Measurements from ENCODE around the gene TRIO. TPM values are rescaled to one million over a fixed set of nuclear protein-coding genes. Genes with fewer than 3 reads are reported as not detected.

Gene TRIO
- total and polyA plus RNA-seq, 2 donors (not counting 1 experiment from before 2014, with no cell fraction given): 134 to 281 TPM

DNA sequence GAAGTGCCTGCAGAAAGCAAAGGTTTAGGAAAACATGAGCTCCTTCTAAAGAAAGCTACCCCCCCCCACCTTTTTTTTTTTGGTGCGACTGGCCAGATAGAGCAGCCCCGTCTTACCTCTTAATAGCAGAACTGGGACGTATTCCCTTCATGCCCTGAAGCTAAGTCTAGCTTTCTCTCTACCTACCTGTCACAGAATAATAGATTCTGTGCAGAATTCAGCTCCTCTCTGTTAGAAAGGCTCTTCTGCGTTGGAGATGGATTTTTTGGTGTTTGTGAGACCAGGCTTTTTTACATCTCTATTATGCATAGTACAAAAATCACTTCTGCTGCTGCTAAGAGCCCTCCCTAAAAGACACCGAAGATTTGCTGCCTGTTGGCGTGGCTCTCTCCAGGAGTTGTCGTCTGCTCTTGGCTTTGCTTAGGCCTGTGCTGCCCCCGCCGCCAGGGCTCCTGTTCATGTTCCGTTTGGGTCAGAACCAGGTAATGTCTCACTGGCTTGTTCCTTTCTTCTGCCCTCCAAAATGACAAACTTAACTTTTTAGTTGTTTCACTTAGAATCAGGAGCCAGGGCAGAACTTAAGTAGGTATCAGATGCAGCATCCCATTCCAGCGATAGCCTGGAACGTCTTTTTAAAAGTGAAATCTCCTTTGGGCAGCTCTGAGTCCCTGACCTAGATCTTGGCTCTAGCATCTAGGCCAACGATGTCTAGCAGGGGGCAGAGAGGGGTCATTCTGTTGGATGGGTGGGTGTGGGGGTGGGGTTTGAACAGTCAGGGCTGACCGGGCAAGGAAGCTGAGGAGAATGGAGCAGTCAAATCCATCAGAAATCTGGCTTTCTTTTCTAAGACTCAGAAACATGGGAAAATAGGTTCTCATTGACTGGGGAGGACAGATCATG, 2.5 kb downstream of the TRIO start:
- peaks cover 76% of the 10 kb centered on the region for H3K79me2 ChIP-seq (ENCODE audit: control insufficient read depth, insufficient read depth, low read length)
- no peak overlapping the region for H2AFZ ChIP-seq (ENCODE audit: low read length)
- H3K36me3 ChIP-seq (ENCODE audit: control insufficient read depth, insufficient read depth, low read length): peaks cover 9% of the 10 kb centered on the region
- no peaks in the 10 kb centered on the region for H3K27me3 ChIP-seq (ENCODE audit: control insufficient read depth, insufficient read depth, low read length)
- H3K4me2 ChIP-seq (ENCODE audit: extremely low read depth, insufficient read depth, low read length): peak overlapping the region; percentile 87
- TF ChIP-seq, protein P1, sequence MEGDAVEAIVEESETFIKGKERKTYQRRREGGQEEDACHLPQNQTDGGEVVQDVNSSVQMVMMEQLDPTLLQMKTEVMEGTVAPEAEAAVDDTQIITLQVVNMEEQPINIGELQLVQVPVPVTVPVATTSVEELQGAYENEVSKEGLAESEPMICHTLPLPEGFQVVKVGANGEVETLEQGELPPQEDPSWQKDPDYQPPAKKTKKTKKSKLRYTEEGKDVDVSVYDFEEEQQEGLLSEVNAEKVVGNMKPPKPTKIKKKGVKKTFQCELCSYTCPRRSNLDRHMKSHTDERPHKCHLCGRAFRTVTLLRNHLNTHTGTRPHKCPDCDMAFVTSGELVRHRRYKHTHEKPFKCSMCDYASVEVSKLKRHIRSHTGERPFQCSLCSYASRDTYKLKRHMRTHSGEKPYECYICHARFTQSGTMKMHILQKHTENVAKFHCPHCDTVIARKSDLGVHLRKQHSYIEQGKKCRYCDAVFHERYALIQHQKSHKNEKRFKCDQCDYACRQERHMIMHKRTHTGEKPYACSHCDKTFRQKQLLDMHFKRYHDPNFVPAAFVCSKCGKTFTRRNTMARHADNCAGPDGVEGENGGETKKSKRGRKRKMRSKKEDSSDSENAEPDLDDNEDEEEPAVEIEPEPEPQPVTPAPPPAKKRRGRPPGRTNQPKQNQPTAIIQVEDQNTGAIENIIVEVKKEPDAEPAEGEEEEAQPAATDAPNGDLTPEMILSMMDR (conservative IDR thresholded peaks at IDR 0.05 in 1 of 2, IDR thresholded peaks at IDR 0.05 in 1 of 2; ENCODE audit: low read depth in 1 of 2, low read length in 2 of 2): no peak
- TF ChIP-seq EZH2 (IDR thresholded peaks at IDR 0.05; ENCODE audit: low read length, missing control alignments): no peak
- peak overlapping the region; percentile 91 for H3K9ac ChIP-seq (ENCODE audit: insufficient read depth, low read length)
- peaks cover 5% of the 10 kb centered on the region for H4K20me1 ChIP-seq (ENCODE audit: control insufficient read depth, extremely low read depth, insufficient read depth, low read length)
- H3K4me1 ChIP-seq (ENCODE audit: control insufficient read depth, extremely low read depth, insufficient read depth, low read length): peaks cover 22% of the 10 kb centered on the region
- peak overlapping the region; percentile 95 for H3K27ac ChIP-seq (ENCODE audit: insufficient read depth, low read length)
- DNase-seq (ENCODE audit: low read depth in 2 of 2): peak in 1 of 2 donors; percentile 22
- no peaks in the 10 kb centered on the region for H3K9me3 ChIP-seq (ENCODE audit: control insufficient read depth, insufficient read depth, low read depth, low read length)
- peak overlapping the region; percentile 53 to 99 (median 93) for H3K4me3 ChIP-seq (replicated peaks in 1 of 4; ENCODE audit: control extremely low read depth in 1 of 4, insufficient read depth in 1 of 4, low read depth in 3 of 4, low read length in 4 of 4)

DNA sequence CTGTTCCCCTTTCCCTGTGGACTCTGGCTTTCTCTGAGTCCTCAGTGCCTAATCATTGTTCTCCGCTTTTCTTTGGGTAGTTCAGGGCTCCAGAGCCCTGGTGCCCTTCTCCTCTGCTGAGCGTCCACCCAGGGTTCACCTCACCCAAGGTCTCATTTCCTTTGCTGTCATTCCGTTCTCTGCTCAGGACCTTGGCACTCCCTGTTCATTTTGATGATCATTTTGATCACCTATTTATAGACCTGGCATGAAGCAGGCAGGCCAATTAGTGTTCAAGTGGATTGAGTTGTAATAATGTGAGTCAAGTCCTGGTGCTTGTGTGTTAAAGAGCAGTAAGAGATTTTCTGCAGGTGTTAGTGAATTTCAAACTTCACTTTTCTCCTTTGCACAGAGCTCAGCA, 3.6 kb downstream of the TRIO start:
- peaks cover 5% of the 10 kb centered on the region for H4K20me1 ChIP-seq (ENCODE audit: control insufficient read depth, extremely low read depth, insufficient read depth, low read length)
- peak overlapping the region; percentile 23 to 99 (median 93) for H3K4me3 ChIP-seq (replicated peaks in 1 of 4; ENCODE audit: control extremely low read depth in 1 of 4, insufficient read depth in 1 of 4, low read depth in 3 of 4, low read length in 4 of 4)
- H3K9me3 ChIP-seq (ENCODE audit: control insufficient read depth, insufficient read depth, low read depth, low read length): no peaks in the 10 kb centered on the region
- no peaks in the 10 kb centered on the region for H3K27me3 ChIP-seq (ENCODE audit: control insufficient read depth, insufficient read depth, low read length)
- H3K27ac ChIP-seq (ENCODE audit: insufficient read depth, low read length): peak overlapping the region; percentile 3
- no peak overlapping the region for H2AFZ ChIP-seq (ENCODE audit: low read length)
- peaks cover 87% of the 10 kb centered on the region for H3K79me2 ChIP-seq (ENCODE audit: control insufficient read depth, insufficient read depth, low read length)
- TF ChIP-seq EZH2 (IDR thresholded peaks at IDR 0.05; ENCODE audit: low read length, missing control alignments): no peak
- TF ChIP-seq, protein P1 (conservative IDR thresholded peaks at IDR 0.05 in 1 of 2, IDR thresholded peaks at IDR 0.05 in 1 of 2; ENCODE audit: low read depth in 1 of 2, low read length in 2 of 2): no peak
- H3K4me1 ChIP-seq (ENCODE audit: control insufficient read depth, extremely low read depth, insufficient read depth, low read length): peaks cover 22% of the 10 kb centered on the region
- H3K36me3 ChIP-seq (ENCODE audit: control insufficient read depth, insufficient read depth, low read length): peaks cover 9% of the 10 kb centered on the region
- peak in 1 of 2 donors; percentile 50 for DNase-seq (ENCODE audit: low read depth in 2 of 2)
- H3K4me2 ChIP-seq (ENCODE audit: extremely low read depth, insufficient read depth, low read length): peak overlapping the region; percentile 87
- H3K9ac ChIP-seq (ENCODE audit: insufficient read depth, low read length): no peak overlapping the region

DNA sequence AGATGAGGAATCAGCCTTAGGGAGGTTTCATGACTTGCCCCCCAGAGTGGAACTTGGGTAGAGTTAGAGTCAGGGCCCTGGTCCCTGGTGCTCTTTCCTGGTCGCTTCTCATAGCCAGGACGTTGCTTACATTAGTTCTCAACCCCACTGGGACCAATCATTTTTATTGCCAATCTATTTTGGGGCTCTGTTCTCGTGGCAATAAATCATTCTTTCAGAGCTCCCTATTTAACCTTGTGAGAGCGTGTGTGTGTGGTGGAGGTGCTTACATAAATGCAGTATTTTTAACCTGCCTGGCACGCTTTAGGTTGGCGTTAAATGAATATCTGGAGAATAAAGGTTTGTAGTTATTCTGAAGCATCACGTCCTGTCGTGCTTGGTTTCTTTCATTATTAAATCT, 4.1 kb downstream of the TRIO start:
- Histone ChIP-seq H3K79me2 (ENCODE audit: control insufficient read depth, insufficient read depth, low read length) (peaks cover 87% of the 10 kb centered on the region), H4K20me1 (ENCODE audit: control insufficient read depth, extremely low read depth, insufficient read depth, low read length) (peaks cover 5% of the 10 kb centered on the region), H3K36me3 (ENCODE audit: control insufficient read depth, insufficient read depth, low read length) (peaks cover 9% of the 10 kb centered on the region), H3K27ac (ENCODE audit: insufficient read depth, low read length) (peak overlapping the region; percentile 38), H3K4me3 (replicated peaks in 1 of 4; ENCODE audit: control extremely low read depth in 1 of 4, insufficient read depth in 1 of 4, low read depth in 3 of 4, low read length in 4 of 4) (peak overlapping the region in 3 of 4 experiments; percentile 90 to 99 (median 96)), H3K9me3 (ENCODE audit: control insufficient read depth, insufficient read depth, low read depth, low read length) (no peaks in the 10 kb centered on the region), H3K27me3 (ENCODE audit: control insufficient read depth, insufficient read depth, low read length) (no peaks in the 10 kb centered on the region), H3K4me2 (ENCODE audit: extremely low read depth, insufficient read depth, low read length) (peak overlapping the region; percentile 87), H3K9ac (ENCODE audit: insufficient read depth, low read length) (no peak overlapping the region), H2AFZ (ENCODE audit: low read length) (no peak overlapping the region), H3K4me1 (ENCODE audit: control insufficient read depth, extremely low read depth, insufficient read depth, low read length) (peaks cover 21% of the 10 kb centered on the region)
- no peak for TF ChIP-seq EZH2 (IDR thresholded peaks at IDR 0.05; ENCODE audit: low read length, missing control alignments)
- TF ChIP-seq, protein P1 (conservative IDR thresholded peaks at IDR 0.05 in 1 of 2, IDR thresholded peaks at IDR 0.05 in 1 of 2; ENCODE audit: low read depth in 1 of 2, low read length in 2 of 2): no peak
- DNase-seq (ENCODE audit: low read depth in 2 of 2): no peak
